ENCODE results near the gene COL9A3.
A peak's percentile ranks its signal among the peaks of the same experiment; 100 is the strongest.
"Not testable (repeated sequence)": the region's sequence is repeated elsewhere in the genome, so short reads cannot be mapped to it uniquely, and the experiment has no call there.

The COL9A3 gene

GRCh38 chr20:62840244-62841197 lies 23.7 kb downstream of the COL9A3 start:
- no peak for DNase-seq

- DNase-seq = no peak
Measured at GRCh38 chr20:62841705-62842212, 24.9 kb downstream of the COL9A3 start.

- no peak for DNase-seq
Measured at GRCh38 chr20:62843656-62844055, 26.8 kb downstream of the COL9A3 start.

GRCh38 chr20:62844182-62844581 lies 27.3 kb downstream of the COL9A3 start:
- no peak for DNase-seq

GRCh38 chr20:62845416-62846160 lies 28.7 kb downstream of the COL9A3 start:
- DNase-seq = no peak

- DNase-seq = no peak
Measured at GRCh38 chr20:62846166-62846890, 29.5 kb downstream of the COL9A3 start.

GRCh38 chr20:62848917-62849316 lies 32.1 kb downstream of the COL9A3 start:
- not testable (repeated sequence) for DNase-seq

- no peak for DNase-seq
Measured at GRCh38 chr20:62849431-62849830, 32.6 kb downstream of the COL9A3 start.

GRCh38 chr20:62850333-62850974 lies 33.6 kb downstream of the COL9A3 start:
- DNase-seq = no peak

GRCh38 chr20:62852196-62852595 lies 35.3 kb downstream of the COL9A3 start:
- DNase-seq = no peak

GRCh38 chr20:62852841-62853240 lies 36.0 kb downstream of the COL9A3 start:
- DNase-seq = no peak

- DNase-seq = not testable (repeated sequence)
Measured at GRCh38 chr20:62853304-62853703, 36.5 kb downstream of the COL9A3 start.

GRCh38 chr20:62854121-62854520 lies 37.3 kb downstream of the COL9A3 start:
- no peak for DNase-seq

- DNase-seq = no peak
Measured at GRCh38 chr20:62855120-62855519, 38.3 kb downstream of the COL9A3 start.

- no peak for DNase-seq
Measured at GRCh38 chr20:62856931-62857619, 40.2 kb downstream of the COL9A3 start.

GRCh38 chr20:62858058-62858830 lies 41.4 kb downstream of the COL9A3 start:
- peak in 1 of 2 donors; percentile 47 for DNase-seq

- no peak for DNase-seq
Measured at GRCh38 chr20:62859721-62860120, 42.9 kb downstream of the COL9A3 start.

- DNase-seq = no peak
Measured at GRCh38 chr20:62860391-62860923, 43.6 kb downstream of the COL9A3 start.

- peak; percentile 48 to 51 for DNase-seq
Measured at GRCh38 chr20:62860924-62861691, 44.3 kb downstream of the COL9A3 start.
